K562 (cell line): ENCODE data around the gene ALG8. TPM values are rescaled to one million over a fixed set of nuclear protein-coding genes. Genes with fewer than 3 reads are reported as not detected.

Experiments
- CBFB ChIP-seq: sonication (generic); formaldehyde crosslinking; IDR thresholded peaks from 2 replicates; pipeline ENCODE4 v1.4.0; 2020; ENCODE audit warnings: mild to moderate bottlenecking, missing genetic modification reagents
- CCAR2 ChIP-seq: fragments of 200-400 bp; formaldehyde crosslinking; IDR thresholded peaks from 2 replicates; pipeline ENCODE4 v1.6.1; 2017; ENCODE audit warnings: mild to moderate bottlenecking, low read depth, low read length
- CREB3 ChIP-seq: fragments of 450-650 bp; conservative IDR thresholded peaks from 2 replicates; pipeline ENCODE4 v1.6.1; 2016; ENCODE audit warnings: missing genetic modification characterization, low read depth, mild to moderate bottlenecking, missing compliant biosample characterization, moderate library complexity
- CREBBP ChIP-seq: IDR thresholded peaks from one replicate; pipeline ENCODE4 v1.6.1; 2012; ENCODE audit warnings: low read depth, mild to moderate bottlenecking, control low read depth, inconsistent platforms, low read length
- DLX4 ChIP-seq: fragments of 250-450 bp; sonication (Bioruptor Pico); IDR thresholded peaks from 2 replicates; pipeline ENCODE4 v1.6.1; 2021; ENCODE audit warnings: mild to moderate bottlenecking
- DMBX1 ChIP-seq: fragments of 250-450 bp; sonication (Bioruptor Pico); IDR thresholded peaks from 2 replicates; pipeline ENCODE4 v1.8.0; 2022; ENCODE audit warnings: inconsistent platforms, mild to moderate bottlenecking, moderate library complexity, borderline replicate concordance
- FOXO4 ChIP-seq: fragments of 450-650 bp; formaldehyde crosslinking; IDR thresholded peaks from 2 replicates; pipeline ENCODE4 v1.4.0; 2020; ENCODE audit warnings: mild to moderate bottlenecking, moderate library complexity
- GATAD2B ChIP-seq: fragments of 450-650 bp; IDR thresholded peaks from 2 replicates; pipeline ENCODE4 v1.6.1; 2017; ENCODE audit warnings: mild to moderate bottlenecking, borderline replicate concordance
- KLF16 ChIP-seq: IDR thresholded peaks from 2 replicates; pipeline ENCODE4 v1.6.1; 2016; ENCODE audit warnings: antibody characterized with exemption
- L3MBTL2 ChIP-seq: fragments of 450-650 bp; IDR thresholded peaks from 2 replicates; pipeline ENCODE4 v1.6.1; 2016; ENCODE audit warnings: mild to moderate bottlenecking, moderate library complexity
- MAFG ChIP-seq: fragments of 450-650 bp; conservative IDR thresholded peaks from 2 replicates; pipeline ENCODE4 v1.6.1; 2016; ENCODE audit warnings: missing genetic modification characterization, missing compliant biosample characterization
- NCOR1 ChIP-seq: fragments of 450-650 bp; IDR thresholded peaks from 2 replicates; pipeline ENCODE4 v1.6.1; 2016; ENCODE audit warnings: mild to moderate bottlenecking, moderate library complexity
- NFE2 ChIP-seq: IDR thresholded peaks from 2 replicates; pipeline ENCODE4 v1.6.1; 2014; ENCODE audit warnings: antibody characterized with exemption, low read depth
- NR2C1 ChIP-seq, 2 experiments: fragments of 450-650 bp; IDR thresholded peaks; 2 replicates each; pipeline ENCODE4 v1.6.1; 2017; ENCODE audit warnings: mild to moderate bottlenecking in 2 of 2, antibody characterized with exemption in 1 of 2, inconsistent platforms in 1 of 2, missing compliant biosample characterization in 1 of 2, missing genetic modification characterization in 1 of 2
- PKNOX1 ChIP-seq: fragments of 450-650 bp; IDR thresholded peaks from 2 replicates; pipeline ENCODE4 v1.6.1; 2016
- PTRF ChIP-seq: fragments of 450-650 bp; IDR thresholded peaks from 2 replicates; pipeline ENCODE4 v1.6.1; 2016; ENCODE audit warnings: mild to moderate bottlenecking, missing genetic modification characterization, missing compliant biosample characterization
- RB1 ChIP-seq: fragments of 450-650 bp; IDR thresholded peaks from 2 replicates; pipeline ENCODE4 v1.6.1; 2017; ENCODE audit warnings: low read depth, mild to moderate bottlenecking
- SIRT6 ChIP-seq: IDR thresholded peaks from one replicate; pipeline ENCODE4 v1.6.1; 2012; ENCODE audit warnings: low read depth, mild to moderate bottlenecking, control low read depth, inconsistent platforms, low read length, moderate library complexity
- SMAD1 ChIP-seq: fragments of 150-350 bp; IDR thresholded peaks from 2 replicates; pipeline ENCODE4 v1.6.1; 2014; ENCODE audit warnings: low read length, low read depth; ENCODE audit not compliant: partially characterized antibody
- SMAD4 ChIP-seq: fragments of 250-450 bp; sonication (Bioruptor Pico); conservative IDR thresholded peaks from 2 replicates; pipeline ENCODE4 v1.8.0; 2021; ENCODE audit warnings: inconsistent platforms, mild to moderate bottlenecking, moderate library complexity
- U2AF2 ChIP-seq: fragments of 200-400 bp; formaldehyde crosslinking; optimal IDR thresholded peaks from 2 replicates; pipeline ENCODE3; 2017; ENCODE audit warnings: low read depth, mild to moderate bottlenecking, low read length
- ZBTB33 ChIP-seq: sonication (generic); formaldehyde crosslinking; IDR thresholded peaks from 2 replicates; pipeline ENCODE4 v1.8.1; 2023; ENCODE audit warnings: mild to moderate bottlenecking, missing genetic modification reagents
- ZNF511 ChIP-seq: sonication (generic); formaldehyde crosslinking; IDR thresholded peaks from 2 replicates; pipeline ENCODE4 v1.8.0; 2022; ENCODE audit warnings: mild to moderate bottlenecking, missing genetic modification reagents
- polyA plus RNA-seq, 8 experiments: library from polyadenylated mRNA; depleted of rRNA in 4 of 8; stranded (reverse) in 5 of 8; unstranded in 3 of 8; fragments of >200 nt; fragmentation: Nextera tagmentation in 2 of 8; fragmentation: Illumina TruSeq in 1 of 8; extraction: Ambion mirVana in 2 of 8; extraction: Trizol in 1 of 8; gene quantifications; 2 replicates each; pipeline versions ENCODE4 v1.2.1 to v1.2.3, GENCODE V29; 2011 to 2014; ENCODE audit warnings: inconsistent platforms in 1 of 8, missing spikeins in 1 of 8
- total RNA-seq, 7 experiments: library from RNA; depleted of rRNA in 6 of 7; stranded (reverse); fragments of >200 nt in 6 of 7; fragmentation: Illumina TruSeq in 2 of 7; extraction: Trizol in 2 of 7; gene quantifications; 2 replicates each; pipeline versions ENCODE4 v1.2.1 to v1.2.3, GENCODE V29; 2011 to 2021; ENCODE audit warnings: low replicate concordance in 1 of 7

ALG8 gene
- total and polyA plus RNA-seq, 9 of the 15 experiments (the other 6 are each of a cell fraction or from before 2014, with no cell fraction given): 59.3 to 189 (median 106) TPM

GRCh38 chr11:78166855-78167469, 27.5 kb upstream of the ALG8 start (continued):
- no peak for TF ChIP-seq CREBBP
- TF ChIP-seq FOXO4: no peak
- no peak for TF ChIP-seq DLX4 (CRISPR knock-in tag)
- TF ChIP-seq ZBTB33 (CRISPR knock-in tag): no peak
- TF ChIP-seq ZNF511 (CRISPR knock-in tag): no peak
- TF ChIP-seq PKNOX1: no peak
- no peak for TF ChIP-seq NFE2
- TF ChIP-seq RB1: no peak
- TF ChIP-seq SMAD4: peak; percentile 69
- no peak for TF ChIP-seq MAFG (tag)
- TF ChIP-seq NCOR1: peak; percentile 26; the same call in 1 of the 2 replicates
- peak; percentile 61; the same call in 1 of the 2 replicates for TF ChIP-seq L3MBTL2
- TF ChIP-seq CCAR2: no peak
- 0 out of 2 replicates have a peak, but pooled peaks have one; percentile 23 for TF ChIP-seq PTRF
- no peak for TF ChIP-seq CBFB (CRISPR knock-in tag)
- no peak for TF ChIP-seq DMBX1
- no peak for TF ChIP-seq SIRT6
- no peak for TF ChIP-seq NR2C1 (IDR thresholded peaks at IDR 0.05)
- TF ChIP-seq NR2C1 (tag; IDR thresholded peaks at IDR 0.05): 0 out of 2 replicates have a peak, but pooled peaks have one; percentile 33
- TF ChIP-seq GATAD2B: no peak
- no peak for TF ChIP-seq SMAD1
- no peak for TF ChIP-seq U2AF2
- no peak for TF ChIP-seq KLF16
- TF ChIP-seq CREB3 (tag): peak; percentile 76; the same call in 1 of the 2 replicates
